ENCODE data around the gene OR5K3.
"Not testable (repeated sequence)": the region's sequence is repeated elsewhere in the genome, so short reads cannot be mapped to it uniquely, and the experiment has no call there.

OR5K3 gene, protein sequence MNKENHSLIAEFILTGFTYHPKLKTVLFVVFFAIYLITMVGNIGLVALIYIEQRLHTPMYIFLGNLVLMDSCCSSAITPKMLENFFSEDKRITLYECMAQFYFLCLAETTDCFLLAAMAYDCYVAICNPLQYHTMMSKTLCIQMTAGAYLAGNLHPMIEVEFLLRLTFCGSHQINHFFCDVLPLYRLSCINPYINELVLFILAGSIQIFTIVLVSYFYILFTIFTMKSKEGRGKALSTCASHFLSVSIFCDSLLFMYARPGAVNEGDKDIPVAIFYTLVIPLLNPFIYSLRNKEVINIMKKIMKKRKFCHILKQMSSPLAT

DNA sequence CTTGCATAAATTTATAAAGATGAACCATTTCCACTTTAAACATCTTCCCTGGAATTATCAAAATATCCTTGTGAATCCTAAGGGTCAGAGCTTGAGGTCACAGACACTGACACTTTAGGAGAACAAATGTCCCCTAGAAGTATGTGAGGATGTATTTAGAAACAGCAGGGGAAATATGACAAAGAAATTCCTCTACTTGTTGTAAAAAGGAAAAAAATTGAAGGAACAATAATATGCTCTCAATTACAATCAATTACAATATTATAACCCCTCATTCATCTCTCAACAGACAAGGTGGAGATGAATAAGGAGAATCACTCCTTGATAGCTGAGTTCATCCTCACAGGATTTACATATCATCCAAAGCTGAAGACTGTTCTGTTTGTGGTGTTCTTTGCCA lies at the start of gene OR5K3:
Gene OR5K3, plus strand, starts transcription at position 301 of the 400 bp plus-strand sequence. Its CDS starts 0 bp downstream, at position 301.
- no peak for DNase-seq

DNA sequence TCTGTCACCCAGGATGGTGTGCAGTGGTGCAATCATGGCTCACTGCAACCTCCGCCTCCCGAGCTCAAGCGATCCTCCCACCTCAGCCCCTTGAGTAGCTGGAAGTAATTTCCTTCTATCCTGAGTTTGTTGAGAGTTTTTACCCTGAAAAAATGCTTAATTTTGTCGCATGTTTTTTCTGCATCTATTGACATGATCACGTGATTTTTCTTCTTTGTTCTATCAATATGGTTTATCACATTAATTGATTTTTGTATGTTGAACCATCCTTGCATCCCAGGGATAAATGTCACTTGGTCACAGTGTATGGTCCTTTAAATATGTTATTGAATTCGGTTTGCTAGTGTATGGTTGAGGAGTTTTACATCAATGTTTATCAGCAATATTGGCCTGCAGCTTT lies 48.7 kb upstream of the OR5K3 start:
- no peak for DNase-seq

DNA sequence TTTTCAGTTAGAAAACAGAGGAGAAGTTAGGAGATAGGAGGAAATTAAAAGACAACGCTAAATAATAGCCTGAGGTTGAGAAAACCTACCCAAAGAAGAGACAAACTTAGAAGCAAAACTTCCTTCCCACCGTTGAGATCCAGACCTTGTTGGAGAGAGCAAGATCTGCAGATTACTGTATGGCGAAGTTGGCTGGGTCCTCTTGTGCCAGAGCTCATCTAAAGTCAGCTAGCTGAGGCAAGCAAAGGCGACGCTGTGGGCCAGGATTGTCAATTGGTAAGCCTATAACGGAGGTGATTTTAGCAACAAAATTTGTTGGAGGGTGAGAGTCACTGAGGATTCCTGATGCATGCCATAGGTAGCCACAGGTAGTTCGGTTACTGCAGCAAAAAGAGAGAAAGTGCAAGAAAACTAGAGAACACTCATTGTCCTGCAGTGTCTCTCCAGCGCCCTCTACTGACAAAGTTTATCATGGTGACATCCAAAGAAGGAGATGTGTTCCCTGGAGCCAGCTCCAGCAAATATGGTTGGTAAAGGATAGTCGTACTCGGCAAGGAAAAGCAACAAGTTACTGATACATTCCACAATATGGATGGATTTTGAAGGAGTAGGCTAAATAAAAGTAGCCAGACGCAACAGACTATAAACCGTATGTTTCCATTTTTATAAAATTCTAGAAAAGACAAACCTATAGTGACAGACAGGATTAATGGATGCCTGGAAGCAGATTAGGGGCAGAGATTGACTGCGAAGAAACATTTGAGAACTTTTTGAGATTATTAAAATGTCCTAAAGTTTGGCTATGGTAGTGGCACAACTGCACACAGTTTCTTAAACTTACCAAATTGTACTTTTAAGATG lies 46.6 kb upstream of the OR5K3 start:
- peak; percentile 64 for DNase-seq

DNA sequence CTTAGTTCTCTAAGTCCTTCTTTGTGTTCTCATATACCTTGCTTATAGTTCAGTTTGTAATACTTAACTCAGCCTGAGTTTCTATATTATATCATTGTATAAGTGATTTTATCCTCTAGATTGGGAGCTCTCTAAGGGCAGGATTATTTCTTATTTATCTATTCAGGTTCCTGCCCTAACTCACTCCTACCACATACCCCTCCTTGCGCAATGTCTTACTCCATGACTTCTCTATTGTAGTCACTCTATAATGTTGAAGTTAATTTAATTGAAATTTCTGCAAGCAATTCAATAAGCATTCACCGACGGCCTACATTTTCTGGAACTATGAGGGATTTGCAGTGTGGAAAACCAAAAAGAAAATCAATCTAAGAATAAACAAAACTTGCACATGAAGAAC lies 40.4 kb upstream of the OR5K3 start:
- no peak for DNase-seq

DNA sequence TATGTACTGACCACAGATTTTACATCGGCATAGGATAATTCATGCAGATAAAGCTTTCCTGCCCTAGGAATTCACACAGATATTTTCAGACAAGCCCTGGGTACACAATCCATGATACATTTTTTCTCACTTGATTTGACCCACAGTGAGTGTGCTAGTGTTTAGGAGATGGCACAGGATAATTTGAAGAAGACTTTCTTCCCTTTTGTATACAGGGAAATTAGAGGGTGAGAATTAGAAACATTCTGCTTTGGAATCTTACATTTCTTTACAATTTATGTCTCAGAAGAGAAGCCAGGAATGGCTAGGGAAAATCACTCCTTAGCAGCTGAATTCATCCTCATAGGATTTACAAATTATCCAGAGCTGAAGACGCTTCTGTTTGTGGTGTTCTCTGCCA lies 36.9 kb upstream of the OR5K3 start, which contains the start of gene OR5K4:
Gene OR5K4, plus strand, starts transcription at position 301 of the 400 bp plus-strand sequence. Its CDS starts 0 bp downstream, at position 301.
- no peak for DNase-seq

DNA sequence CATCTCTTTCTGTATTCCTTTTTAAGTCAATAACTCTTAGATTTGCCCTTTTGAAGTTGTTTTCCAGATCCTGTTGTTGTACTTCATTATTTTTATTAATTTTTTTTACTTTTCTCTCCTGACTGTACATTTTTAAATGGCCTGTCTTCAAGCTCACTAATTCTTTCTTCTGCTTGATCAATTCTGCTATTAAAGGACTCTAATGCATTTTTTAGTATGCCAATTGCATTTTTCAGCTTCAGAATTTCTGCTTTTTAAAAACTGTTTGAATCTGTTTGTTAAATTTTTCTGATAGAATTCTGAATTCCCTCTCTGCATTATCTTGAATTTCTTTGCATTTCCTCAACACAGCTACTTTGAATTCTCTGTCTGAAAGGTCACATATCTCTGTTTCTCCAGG lies 31.2 kb upstream of the OR5K3 start:
- no peak for DNase-seq

DNA sequence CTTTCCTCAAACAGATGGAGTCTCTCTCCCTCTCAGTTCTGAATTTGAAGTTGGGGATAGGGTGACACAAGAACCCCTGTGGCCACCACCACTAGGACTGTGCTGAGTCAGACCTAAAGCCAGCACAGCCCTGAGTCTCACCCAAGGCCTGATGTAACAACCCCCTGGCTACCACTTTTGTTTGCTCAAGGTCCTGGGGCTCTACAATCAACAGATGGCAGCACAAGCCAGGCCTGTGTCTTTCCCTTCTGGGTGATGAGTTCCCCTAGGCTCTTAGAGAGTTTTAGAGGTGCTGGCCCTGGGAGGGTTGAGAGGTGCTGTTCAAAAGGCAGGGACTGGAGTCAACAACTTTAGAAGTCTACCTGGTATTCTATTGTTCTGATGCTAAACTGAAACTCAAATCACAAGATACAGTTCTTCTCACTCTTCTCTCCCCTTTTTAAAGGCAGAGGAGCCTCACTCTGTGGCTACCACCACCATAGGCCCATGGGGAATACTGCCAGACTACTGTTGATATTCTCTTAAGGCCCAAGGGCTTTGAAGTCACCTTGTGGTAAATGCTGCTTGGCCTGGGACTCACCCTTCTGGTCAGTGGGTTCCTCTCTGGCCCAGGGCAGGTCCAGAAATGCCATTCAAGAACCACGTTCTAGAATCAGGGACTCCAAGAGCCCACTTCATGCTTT lies 30.3 kb upstream of the OR5K3 start:
- no peak for DNase-seq

DNA sequence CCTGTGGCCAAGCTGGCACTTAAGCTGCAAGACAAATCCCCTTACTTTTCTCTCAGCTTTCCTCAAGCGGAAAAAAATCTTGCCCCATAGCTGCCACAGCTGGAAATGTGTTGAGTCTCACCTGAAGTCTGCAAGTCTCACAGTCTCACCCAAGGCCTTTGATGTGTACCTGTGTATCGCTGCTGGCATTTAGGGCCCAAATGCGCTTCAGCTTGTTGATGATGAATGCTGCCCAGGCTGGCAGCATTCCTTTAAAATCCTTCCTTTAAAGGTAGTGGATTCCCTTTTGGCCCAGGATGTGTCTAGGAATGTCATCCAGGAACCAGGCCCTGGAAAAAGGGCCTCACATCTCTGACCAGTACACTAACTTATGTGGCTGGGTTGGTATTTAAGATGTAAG lies 29.8 kb upstream of the OR5K3 start:
- DNase-seq: no peak

DNA sequence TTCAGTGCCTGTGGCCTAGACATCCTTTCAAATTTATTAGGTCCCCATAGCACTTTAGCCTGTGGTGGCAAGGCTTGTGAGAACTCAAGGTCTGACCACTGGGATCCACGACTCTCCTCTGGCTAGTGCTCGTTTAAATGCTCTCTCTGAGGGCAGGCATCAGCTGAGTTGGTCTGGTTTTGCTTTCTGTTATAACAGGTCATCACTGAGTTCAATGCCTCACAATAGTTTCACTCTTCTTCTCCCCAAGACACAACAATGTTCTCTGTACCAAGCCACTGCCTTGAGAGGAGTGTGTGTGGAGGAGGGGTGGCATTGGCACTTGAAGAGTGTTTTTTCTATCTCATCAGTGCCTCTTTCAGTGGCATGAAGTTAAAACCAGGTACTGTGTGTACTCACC lies 29.2 kb upstream of the OR5K3 start:
- no peak for DNase-seq

DNA sequence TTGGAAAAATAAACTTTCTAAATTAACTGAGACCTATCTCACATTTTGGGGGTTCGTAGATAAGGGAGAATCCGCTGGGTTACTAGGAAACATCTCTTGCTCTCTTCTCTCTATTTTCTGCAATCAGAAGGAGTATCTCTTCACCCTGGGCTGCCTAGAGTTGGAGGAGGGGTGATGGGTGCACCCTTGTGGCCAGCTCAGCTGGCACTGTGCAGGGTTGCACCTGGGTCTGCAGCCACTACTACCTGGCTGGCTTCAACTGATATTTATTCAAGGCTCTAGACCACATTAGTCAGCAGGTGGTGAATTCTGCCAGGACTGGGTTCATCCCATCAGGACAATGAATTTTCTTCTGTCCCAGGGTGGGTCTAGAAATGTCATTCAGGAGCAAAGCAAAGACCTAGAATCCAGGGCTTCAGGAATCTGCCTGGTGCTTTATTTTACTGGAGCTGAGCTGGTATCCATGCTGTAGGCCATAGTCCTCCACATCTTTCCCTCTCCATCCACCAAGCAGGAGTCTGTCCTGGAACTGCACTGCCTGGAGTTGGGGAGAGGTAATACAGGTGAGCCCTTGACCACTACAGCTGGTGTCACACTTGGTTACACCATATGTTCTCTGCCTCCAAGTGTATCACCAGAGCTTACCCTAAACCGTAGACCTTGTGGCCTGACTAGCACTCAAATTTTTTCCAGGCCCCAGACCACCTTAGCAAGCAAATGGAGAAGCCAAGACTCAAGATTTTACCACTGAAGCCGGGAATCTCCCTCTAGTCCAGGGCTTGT lies 22.8 kb upstream of the OR5K3 start:
- no peak for DNase-seq

DNA sequence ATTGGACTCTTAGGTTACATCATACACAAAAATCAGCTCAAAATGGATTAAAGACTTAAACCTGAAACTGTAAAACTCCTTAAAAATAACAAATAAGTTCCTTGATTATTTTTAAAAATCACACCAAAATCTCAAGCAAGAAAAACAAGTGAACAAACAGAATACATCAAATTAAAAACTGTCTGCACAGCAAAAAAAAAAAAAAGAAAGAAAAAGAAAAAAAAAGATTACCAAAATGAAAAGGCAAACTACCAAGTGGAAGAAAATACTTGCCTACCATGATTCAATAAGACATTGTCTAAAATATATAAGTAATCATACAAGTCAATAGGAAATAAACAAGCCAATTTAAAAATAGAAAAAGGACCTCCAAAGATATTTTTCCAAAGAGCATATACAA lies 19.3 kb upstream of the OR5K3 start:
- no peak for DNase-seq

DNA sequence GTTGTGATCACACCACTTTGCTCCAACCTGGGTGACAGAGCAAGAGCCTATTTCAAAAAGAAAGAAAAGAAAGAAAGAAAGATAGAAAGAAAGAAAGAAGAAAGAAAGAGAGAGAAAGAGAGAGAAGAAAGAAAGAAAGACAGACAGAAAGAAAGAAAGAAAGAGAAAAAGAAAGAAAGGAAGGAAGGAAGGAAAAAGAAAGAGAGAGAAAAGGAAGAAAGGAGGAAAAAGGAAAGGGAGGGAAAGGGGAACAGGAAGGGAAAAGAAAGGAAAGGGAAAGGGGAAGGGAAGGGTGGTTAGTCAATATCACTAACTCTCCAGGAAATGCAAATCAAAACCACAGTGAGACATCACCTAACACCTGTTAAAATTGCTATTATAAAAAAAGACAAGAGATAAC lies 18.6 kb upstream of the OR5K3 start:
- no peak for DNase-seq

DNA sequence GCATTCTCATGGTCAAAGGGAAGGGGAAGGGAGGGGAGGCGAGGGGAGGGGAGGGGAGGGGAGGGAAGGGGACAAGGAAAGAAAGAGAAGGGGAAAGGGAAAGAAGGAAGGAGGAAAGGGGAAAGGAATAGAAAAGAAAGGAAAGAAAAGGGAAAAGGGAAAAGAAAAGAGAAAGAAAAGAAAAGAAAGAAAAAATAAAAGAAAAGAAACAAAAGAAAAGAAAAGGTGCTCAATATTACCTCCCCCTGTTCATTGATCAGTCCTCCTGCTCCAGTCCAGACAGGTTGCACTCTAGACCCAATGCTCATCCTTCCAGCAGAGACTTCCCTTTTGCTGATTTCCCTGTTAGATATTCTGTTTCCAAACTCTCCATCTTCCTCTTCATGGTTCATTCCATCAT lies 18.0 kb upstream of the OR5K3 start:
- DNase-seq: no peak

DNA sequence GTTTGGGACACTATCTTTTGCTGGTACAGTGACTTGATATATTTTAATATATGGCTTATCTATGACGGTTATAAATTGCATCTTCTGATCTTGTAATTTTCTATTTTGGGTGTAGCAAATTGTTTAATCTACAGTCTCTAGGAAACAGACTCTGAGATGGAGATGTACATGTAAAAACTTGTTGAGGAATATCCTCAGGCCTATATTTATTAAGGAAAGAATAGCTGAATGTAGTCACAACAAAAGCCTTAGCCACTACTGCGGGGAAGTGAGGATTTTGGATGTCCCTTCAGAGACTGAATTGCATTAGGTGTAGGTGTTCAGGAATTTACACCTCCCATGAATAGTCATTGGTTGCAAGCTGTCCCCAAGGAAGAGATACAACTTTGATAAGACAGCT lies 13.8 kb upstream of the OR5K3 start:
- no peak for DNase-seq

DNA sequence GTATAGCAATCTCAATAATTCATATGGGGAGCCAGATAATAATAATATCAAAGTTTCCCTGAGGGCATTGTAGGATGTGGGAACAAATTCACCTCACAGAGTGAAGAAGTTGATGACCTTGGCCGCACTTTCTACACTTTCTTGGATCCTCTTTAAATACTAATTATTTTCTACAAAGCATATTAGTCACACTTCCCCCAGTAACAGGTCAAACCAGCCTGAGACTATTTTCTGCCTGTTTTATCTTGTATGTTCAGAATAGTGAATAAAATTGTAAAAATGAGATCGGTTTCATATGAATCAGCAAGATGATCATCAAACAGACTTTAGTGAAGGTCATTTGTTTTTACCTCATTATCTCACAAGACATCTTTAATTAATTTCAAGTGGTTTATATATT lies 2.3 kb upstream of the OR5K3 start:
- no peak for DNase-seq

DNA sequence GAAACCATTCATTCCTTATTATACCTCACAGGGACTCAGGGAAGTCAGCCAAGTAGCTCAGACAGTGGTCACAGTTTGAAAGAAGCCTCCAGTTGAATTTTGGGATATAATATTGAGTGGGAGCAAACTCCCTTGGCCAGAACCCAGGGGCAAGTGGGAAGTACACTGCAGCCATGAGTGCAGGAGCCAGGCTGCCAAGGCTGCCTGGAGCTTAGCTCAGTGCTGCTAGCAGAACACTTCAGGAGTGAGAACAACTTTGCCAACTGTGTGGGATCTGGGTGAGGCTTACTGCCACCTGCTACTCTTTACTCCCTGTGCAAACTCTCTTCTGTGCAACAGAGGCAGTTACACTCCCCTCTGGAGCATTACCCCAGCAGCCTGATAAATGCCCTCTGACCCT lies 4.6 kb downstream of the OR5K3 start:
- DNase-seq: peak in 1 of 2 experiments; percentile 4

DNA sequence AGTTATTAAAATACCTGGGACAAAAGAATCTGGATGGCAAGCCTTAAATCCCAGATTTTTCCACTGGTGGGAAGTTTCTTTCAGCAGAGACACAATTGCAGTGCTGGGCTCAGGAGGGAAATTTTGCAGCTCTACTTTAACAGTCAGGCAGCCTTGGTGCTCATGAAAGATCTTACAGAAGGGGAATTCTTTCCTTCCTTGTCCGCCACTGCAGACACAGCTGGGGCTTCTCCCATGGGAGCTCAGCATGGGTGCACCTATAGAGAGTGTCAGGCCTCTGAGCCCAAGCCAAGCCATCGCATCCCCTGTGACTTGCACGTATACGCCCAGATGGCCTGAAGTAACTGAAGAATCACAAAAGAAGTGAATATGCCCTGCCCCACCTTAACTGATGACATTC lies 6.0 kb downstream of the OR5K3 start:
- not testable (repeated sequence) for DNase-seq

DNA sequence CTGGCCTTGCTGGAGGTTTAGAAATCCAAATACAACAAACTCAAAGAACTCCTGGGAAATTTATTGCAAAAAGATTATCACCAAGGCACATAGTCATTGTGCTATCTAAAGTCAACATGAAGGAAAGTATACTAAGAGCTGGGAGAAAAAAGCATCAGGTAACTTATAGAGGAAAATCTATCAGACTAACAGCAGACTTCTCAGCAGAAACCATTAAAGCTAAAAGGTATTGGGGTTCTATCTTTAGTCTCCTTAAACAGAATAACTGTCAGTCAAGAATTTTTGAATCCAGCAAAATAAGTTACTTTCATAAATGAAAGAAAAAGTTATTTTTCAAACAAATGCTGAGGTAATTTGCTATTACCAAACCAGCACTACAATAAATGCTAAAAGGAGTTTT lies 8.0 kb downstream of the OR5K3 start:
- DNase-seq: no peak

DNA sequence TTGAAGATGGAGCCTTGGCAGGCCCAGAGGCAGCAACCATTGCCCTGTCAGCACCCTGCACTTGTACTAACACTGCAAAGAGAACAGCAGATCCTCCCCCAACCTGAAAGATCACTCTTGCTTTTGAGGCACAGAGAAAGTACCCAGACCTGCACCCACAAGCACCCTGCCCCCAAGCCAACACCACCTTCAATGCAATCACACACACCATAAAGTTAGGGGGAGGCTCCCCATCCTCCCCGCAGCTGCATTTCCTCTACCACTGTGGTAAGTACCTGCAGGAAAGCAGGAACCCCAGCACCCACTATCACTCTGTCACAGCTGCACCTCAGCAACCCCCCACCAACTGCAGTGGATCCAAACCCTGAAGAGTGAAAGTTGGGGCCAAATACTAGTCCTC lies 12.0 kb downstream of the OR5K3 start:
- DNase-seq: no peak

DNA sequence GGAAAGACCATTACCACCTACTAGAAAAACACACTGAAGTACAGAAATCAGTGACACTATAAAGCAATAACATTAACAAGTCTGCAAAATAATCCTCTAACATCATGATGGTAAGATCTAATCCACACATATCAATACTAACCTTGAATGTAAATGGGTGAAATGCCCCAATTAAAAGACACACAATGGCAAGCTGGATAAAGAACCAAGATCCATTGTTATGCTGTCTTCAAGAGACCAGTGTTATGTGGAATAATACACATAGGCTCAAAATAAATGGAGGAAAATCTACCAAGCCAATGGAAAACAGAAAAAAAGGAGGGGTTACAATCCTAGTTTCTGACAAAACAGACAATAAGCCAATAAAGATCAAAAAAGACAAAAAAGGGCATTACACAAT lies 13.5 kb downstream of the OR5K3 start:
- DNase-seq: no peak

DNA sequence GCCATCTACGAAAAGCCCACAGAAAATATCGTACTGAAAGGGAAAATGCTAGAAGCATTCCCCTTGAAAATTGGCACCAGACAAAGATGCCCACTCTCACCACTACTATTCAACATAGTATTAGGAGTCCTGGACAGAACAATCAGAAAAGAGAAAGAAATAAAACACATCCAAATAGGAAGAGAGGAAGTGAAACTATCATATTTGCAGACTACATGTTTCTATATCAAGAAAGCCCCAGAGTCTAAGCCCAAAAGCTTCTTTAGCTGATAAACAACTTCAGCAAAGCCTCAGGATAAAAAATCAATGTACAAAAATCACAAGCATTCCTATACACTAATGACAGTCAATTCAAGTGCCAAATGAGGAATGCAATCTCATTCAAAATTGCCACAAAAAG lies 15.6 kb downstream of the OR5K3 start:
- no peak for DNase-seq

DNA sequence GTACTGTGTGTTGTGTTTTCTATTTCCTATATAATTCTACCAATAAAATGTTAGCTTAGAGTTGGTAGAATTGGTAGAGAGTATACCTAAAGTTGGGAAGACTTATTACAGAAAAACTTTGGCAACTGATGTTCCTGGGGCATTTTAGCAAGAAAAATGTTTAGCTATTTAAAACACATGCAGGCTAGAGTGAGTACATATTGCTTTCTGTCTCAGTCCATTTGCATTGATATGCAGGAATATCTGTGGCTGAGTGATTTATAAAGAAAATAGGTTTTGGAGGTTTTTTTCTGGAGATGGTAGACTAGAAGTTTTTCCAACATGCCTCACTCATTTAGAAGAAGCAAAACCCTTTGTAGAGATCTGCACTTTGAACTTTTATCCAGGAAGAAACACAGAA lies 42.1 kb downstream of the OR5K3 start:
- no peak for DNase-seq

DNA sequence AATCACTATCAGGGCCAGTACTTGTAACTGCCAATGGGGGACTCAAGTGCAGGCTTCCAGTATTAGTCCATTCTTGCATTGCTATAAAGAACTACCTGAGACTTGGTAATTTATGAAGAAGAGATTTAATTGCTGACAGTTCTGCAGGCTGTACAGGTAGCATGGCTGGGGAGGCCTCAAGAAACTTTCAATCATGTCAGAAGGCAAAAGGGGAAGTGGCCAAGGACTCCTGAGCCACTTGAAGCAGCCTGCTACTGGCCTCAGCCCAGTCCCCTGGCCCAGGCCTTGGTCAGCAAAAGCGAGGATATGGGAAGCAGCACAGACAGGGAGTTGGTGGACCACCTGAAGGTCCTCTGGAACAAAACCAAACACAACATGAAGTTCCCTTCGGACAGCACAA lies 43.3 kb downstream of the OR5K3 start:
- DNase-seq: no peak

Measured in NCI-H446 (cell line).